ENCODE data around the gene PIK3CB.

DNA sequence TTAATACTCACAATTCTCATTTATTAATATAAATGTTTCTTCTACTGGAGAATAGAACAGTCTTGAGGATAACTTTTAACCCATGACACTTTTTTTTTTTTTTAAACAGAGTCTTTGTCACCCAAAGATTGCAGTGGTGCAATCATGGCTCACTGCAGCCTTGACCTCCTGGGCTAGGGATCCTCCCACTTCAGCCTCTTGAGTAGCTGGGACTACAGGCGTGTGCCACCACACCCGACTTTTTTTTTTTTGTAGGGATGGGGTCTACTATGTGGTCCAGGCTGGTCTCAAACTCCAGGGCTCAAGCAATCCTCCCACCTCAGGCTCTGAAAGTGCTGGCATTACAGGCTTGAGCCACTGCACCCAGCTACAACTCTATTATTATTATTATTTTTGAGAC, 34.5 kb downstream of the PIK3CB start:
- TF ChIP-seq, protein P1, sequence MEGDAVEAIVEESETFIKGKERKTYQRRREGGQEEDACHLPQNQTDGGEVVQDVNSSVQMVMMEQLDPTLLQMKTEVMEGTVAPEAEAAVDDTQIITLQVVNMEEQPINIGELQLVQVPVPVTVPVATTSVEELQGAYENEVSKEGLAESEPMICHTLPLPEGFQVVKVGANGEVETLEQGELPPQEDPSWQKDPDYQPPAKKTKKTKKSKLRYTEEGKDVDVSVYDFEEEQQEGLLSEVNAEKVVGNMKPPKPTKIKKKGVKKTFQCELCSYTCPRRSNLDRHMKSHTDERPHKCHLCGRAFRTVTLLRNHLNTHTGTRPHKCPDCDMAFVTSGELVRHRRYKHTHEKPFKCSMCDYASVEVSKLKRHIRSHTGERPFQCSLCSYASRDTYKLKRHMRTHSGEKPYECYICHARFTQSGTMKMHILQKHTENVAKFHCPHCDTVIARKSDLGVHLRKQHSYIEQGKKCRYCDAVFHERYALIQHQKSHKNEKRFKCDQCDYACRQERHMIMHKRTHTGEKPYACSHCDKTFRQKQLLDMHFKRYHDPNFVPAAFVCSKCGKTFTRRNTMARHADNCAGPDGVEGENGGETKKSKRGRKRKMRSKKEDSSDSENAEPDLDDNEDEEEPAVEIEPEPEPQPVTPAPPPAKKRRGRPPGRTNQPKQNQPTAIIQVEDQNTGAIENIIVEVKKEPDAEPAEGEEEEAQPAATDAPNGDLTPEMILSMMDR (conservative IDR thresholded peaks at IDR 0.05) = no peak
- no peak for TF ChIP-seq ZFX (IDR thresholded peaks at IDR 0.05)
